HEK293 (cell line): Measurements from ENCODE around the gene P2RY2.

Experiments used
- CTCF ChIA-PET: fragments of 350-600 bp; formaldehyde crosslinking; extraction: SDS; loops from one replicate; lab custom pipeline; 2021; ENCODE audit warnings: antibody characterized with exemption; lab: Yijun Ruan, JAX
- POLR2A ChIA-PET: fragments of 300-600 bp; formaldehyde crosslinking; extraction: SDS; loops from one replicate; lab custom pipeline; 2020; ENCODE audit warnings: antibody characterized with exemption, inconsistent platforms; lab: Yijun Ruan, JAX
- H3K27ac ChIP-seq: fragments of 200-500 bp; sonication (Bioruptor generic); 2 replicates; pipeline ENCODE4 v1.5.1; 2014; ENCODE audit warnings: low read depth, low read length, control low read depth, inconsistent platforms; ENCODE audit errors: extremely low read depth
- H3K36me3 ChIP-seq, 2 experiments: fragments of 200-500 bp in 1 of 2; sonication (Bioruptor generic) in 1 of 2; 1 replicate in 1 of 2; 2 replicates in 1 of 2; pipeline ENCODE4 v1.5.1; 2014 to 2017; ENCODE audit warnings: inconsistent platforms in 2 of 2, low read length in 2 of 2; ENCODE audit not compliant: control insufficient read depth in 2 of 2, insufficient read depth in 1 of 2
- H3K4me1 ChIP-seq: fragments of 200-500 bp; sonication (Bioruptor generic); 2 replicates; pipeline ENCODE4 v1.5.1; 2014; ENCODE audit warnings: mild to moderate bottlenecking, low read length, inconsistent platforms; ENCODE audit not compliant: control insufficient read depth, insufficient read depth
- H3K4me3 ChIP-seq: 2 replicates; pipeline ENCODE4 v1.5.1; 2011; ENCODE audit warnings: low read depth, mild to moderate bottlenecking, control low read depth, low read length, moderate library complexity
- H3K9me3 ChIP-seq: fragments of 200-500 bp; sonication (Bioruptor generic); 2 replicates; pipeline ENCODE4 v1.5.1; 2014; ENCODE audit warnings: low read depth, low read length, inconsistent platforms; ENCODE audit not compliant: control insufficient read depth, insufficient read depth
- EGR2 ChIP-seq: fragments of 450-650 bp; formaldehyde crosslinking; IDR thresholded peaks from 2 replicates; pipeline ENCODE4 v1.5.1; 2016; ENCODE audit warnings: low read depth, missing biosample characterization, missing genetic modification characterization
- KLF9 ChIP-seq: fragments of 450-650 bp; formaldehyde crosslinking; IDR thresholded peaks from 2 replicates; pipeline ENCODE4 v1.5.1; 2016; ENCODE audit warnings: missing biosample characterization, missing genetic modification characterization, low read depth
- SP7 ChIP-seq: fragments of 450-650 bp; formaldehyde crosslinking; IDR thresholded peaks from 2 replicates; pipeline ENCODE4 v1.5.1; 2016; ENCODE audit warnings: missing biosample characterization, missing genetic modification characterization
- ZBTB17 ChIP-seq: fragments of 450-650 bp; formaldehyde crosslinking; IDR thresholded peaks from 2 replicates; pipeline ENCODE4 v1.5.1; 2016; ENCODE audit warnings: missing biosample characterization, missing genetic modification characterization
- ZBTB7A ChIP-seq: fragments of 450-650 bp; formaldehyde crosslinking; IDR thresholded peaks from 2 replicates; pipeline ENCODE4 v1.5.1; 2016; ENCODE audit warnings: low read depth, missing biosample characterization, missing genetic modification characterization
- ZFHX2 ChIP-seq: fragments of 450-650 bp; formaldehyde crosslinking; conservative IDR thresholded peaks from 2 replicates; pipeline ENCODE4 v1.5.1; 2016; ENCODE audit warnings: missing biosample characterization, missing genetic modification characterization
- ZNF114 ChIP-seq: fragments of 450-650 bp; formaldehyde crosslinking; IDR thresholded peaks from 2 replicates; pipeline ENCODE4 v1.5.0; 2017; ENCODE audit warnings: missing biosample characterization, missing genetic modification characterization
- ZNF16 ChIP-seq: fragments of 450-650 bp; formaldehyde crosslinking; IDR thresholded peaks from 2 replicates; pipeline ENCODE4 v1.5.1; 2016; ENCODE audit warnings: low read depth, missing biosample characterization, missing genetic modification characterization
- ZNF221 ChIP-seq: fragments of 450-650 bp; formaldehyde crosslinking; IDR thresholded peaks from 2 replicates; pipeline ENCODE4 v1.5.1; 2017; ENCODE audit warnings: missing biosample characterization, missing genetic modification characterization, borderline replicate concordance
- ZNF341 ChIP-seq: fragments of 450-650 bp; formaldehyde crosslinking; IDR thresholded peaks from 2 replicates; pipeline ENCODE4; 2016; ENCODE audit warnings: low read depth, missing biosample characterization, missing genetic modification characterization
- ZNF37A ChIP-seq: fragments of 450-650 bp; IDR thresholded peaks from 2 replicates; pipeline ENCODE4 v1.5.1; 2018; ENCODE audit warnings: missing biosample characterization, missing genetic modification characterization
- ZNF391 ChIP-seq: fragments of 450-650 bp; formaldehyde crosslinking; IDR thresholded peaks from 2 replicates; pipeline ENCODE4 v1.5.1; 2016; ENCODE audit warnings: low read depth, missing biosample characterization, missing genetic modification characterization, borderline replicate concordance
- ZNF433 ChIP-seq: fragments of 450-650 bp; formaldehyde crosslinking; IDR thresholded peaks from 2 replicates; pipeline ENCODE4 v1.5.1; 2016; ENCODE audit warnings: missing biosample characterization, missing genetic modification characterization, low read depth
- ZNF549 ChIP-seq: fragments of 450-650 bp; IDR thresholded peaks from 2 replicates; pipeline ENCODE4 v1.5.1; 2018; ENCODE audit warnings: missing biosample characterization, missing genetic modification characterization, mild to moderate bottlenecking, inconsistent platforms, moderate library complexity
- ZNF555 ChIP-seq: fragments of 450-650 bp; formaldehyde crosslinking; conservative IDR thresholded peaks from 2 replicates; pipeline ENCODE4 v1.5.1; 2017; ENCODE audit warnings: missing biosample characterization, mild to moderate bottlenecking, missing genetic modification characterization, inconsistent platforms
- ZNF558 ChIP-seq: fragments of 450-650 bp; formaldehyde crosslinking; IDR thresholded peaks from 2 replicates; pipeline ENCODE4 v1.5.1; 2016; ENCODE audit warnings: missing biosample characterization, missing genetic modification characterization
- ZNF560 ChIP-seq: fragments of 450-650 bp; formaldehyde crosslinking; IDR thresholded peaks from 2 replicates; pipeline ENCODE4 v1.5.1; 2017; ENCODE audit warnings: missing biosample characterization, missing genetic modification characterization, borderline replicate concordance
- ZNF621 ChIP-seq: fragments of 450-650 bp; formaldehyde crosslinking; IDR thresholded peaks from 2 replicates; pipeline ENCODE4 v1.5.1; 2017; ENCODE audit warnings: missing biosample characterization, missing genetic modification characterization
- ZNF658 ChIP-seq: fragments of 450-650 bp; formaldehyde crosslinking; IDR thresholded peaks from 2 replicates; pipeline ENCODE4; 2016; ENCODE audit warnings: missing biosample characterization, missing genetic modification characterization
- ZNF664 ChIP-seq: fragments of 450-650 bp; formaldehyde crosslinking; IDR thresholded peaks from 2 replicates; pipeline ENCODE4 v1.5.1; 2016; ENCODE audit warnings: missing biosample characterization, missing genetic modification characterization
- ZNF777 ChIP-seq: fragments of 450-650 bp; formaldehyde crosslinking; IDR thresholded peaks from 2 replicates; pipeline ENCODE4 v1.5.1; 2017; ENCODE audit warnings: missing biosample characterization, missing genetic modification characterization, borderline replicate concordance
- ZNF837 ChIP-seq: fragments of 450-650 bp; formaldehyde crosslinking; IDR thresholded peaks from 2 replicates; pipeline ENCODE4 v1.5.1; 2016; ENCODE audit warnings: missing biosample characterization, missing genetic modification characterization
- TF ChIP-seq, protein P1 (sequence below): fragments of 450-650 bp; formaldehyde crosslinking; IDR thresholded peaks from 2 replicates; pipeline ENCODE4 v1.5.1; 2016; ENCODE audit warnings: missing biosample characterization, missing genetic modification characterization
- TF ChIP-seq, protein P2 (sequence below): fragments of 450-650 bp; formaldehyde crosslinking; IDR thresholded peaks from 2 replicates; pipeline ENCODE4 v1.5.1; 2016; ENCODE audit warnings: missing biosample characterization, missing genetic modification characterization
- TF ChIP-seq, protein P3 (sequence below): fragments of 450-650 bp; IDR thresholded peaks from 2 replicates; pipeline ENCODE4 v1.5.1; 2018; ENCODE audit warnings: missing biosample characterization, missing genetic modification characterization

The P2RY2 gene

DNA sequence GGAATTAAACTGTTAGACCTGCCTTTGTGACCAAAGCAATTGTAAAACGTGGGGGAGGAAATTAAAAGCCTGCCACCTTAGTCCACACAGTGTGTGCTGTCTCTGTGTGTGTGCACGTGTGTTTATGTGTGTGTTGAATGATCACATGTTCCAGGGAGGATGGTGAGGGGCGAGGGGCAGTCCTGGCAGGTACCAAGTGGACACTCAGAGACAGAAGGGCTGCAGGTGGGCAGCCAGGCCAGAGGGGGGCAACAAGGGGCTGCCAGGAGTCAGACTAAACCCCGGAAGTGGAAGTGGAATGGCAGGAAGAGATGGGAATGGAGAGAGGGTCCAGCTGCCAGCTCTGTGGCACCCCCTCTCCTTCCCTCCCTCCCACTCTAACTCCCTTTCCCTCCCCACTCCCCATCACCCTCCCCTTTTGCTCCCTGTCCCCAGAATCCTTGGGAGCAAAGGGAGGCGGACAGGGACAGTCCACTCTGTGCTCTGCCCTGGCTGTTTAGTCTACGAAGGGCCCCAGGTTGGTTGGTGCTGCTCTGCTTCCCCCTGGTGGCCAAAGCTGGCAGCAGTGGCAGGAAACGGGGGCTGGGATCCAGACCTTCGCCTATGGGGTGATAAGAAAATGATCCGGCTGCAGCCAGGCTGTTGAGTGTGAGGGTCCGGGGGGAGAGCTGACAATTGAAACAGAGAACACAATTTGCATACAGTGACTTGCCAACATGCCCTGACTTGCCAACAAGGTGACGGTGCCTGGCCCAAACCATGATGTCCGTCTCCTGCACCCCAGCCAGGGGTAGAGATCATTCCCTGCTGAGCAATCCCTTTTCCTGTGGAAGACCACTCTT lies 24.4 kb downstream of the P2RY2 start (continued):
- TF ChIP-seq ZNF555 = no peak
- peak; percentile 83 for TF ChIP-seq ZBTB17
- TF ChIP-seq ZNF391 = no peak
- TF ChIP-seq ZNF777 = 0 out of 2 replicates have a peak, but pooled peaks have one; percentile 14
- no peak for TF ChIP-seq ZNF221 (tag by site-specific recombination)
- TF ChIP-seq ZNF664 (tag by site-specific recombination) = no peak
- no peak for TF ChIP-seq ZNF37A (tag by site-specific recombination)
- no peak for TF ChIP-seq ZNF837 (tag by site-specific recombination)
- TF ChIP-seq ZNF658 (tag by site-specific recombination) = no peak
- TF ChIP-seq, protein P1, sequence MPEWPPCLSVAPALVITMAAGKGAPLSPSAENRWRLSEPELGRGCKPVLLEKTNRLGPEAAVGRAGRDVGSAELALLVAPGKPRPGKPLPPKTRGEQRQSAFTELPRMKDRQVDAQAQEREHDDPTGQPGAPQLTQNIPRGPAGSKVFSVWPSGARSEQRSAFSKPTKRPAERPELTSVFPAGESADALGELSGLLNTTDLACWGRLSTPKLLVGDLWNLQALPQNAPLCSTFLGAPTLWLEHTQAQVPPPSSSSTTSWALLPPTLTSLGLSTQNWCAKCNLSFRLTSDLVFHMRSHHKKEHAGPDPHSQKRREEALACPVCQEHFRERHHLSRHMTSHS (tag by site-specific recombination) = no peak
- no peak for TF ChIP-seq ZNF114 (tag by site-specific recombination)
- TF ChIP-seq ZNF433 = no peak

DNA sequence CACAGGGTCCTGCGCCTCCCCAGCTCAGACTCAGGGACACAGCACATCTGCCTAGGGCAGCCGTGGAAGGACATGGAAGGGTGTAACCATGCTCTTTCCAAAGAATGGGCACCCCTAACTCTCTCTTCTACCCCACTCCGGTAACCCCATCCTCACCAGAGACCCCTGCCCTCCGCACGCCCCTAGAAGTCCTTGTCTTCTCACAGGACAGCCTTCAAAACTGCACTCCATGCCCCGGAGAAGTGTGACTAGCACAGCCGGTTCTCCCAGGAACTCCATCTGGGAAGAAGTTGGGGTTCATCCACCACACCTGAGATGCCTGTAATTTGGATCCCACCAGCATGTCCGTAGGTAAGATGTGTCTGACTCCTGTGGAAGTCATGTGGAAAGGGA lies 25.0 kb downstream of the P2RY2 start:
- no peaks in the 10 kb centered on the region for H3K9me3 ChIP-seq
- ChIA-PET CTCF (interaction anchor here (0.6 to 2.6 kb wide), 16 partner anchors 10 to 467 kb away, joined by 3 to 14 read pairs (median 4); no protein-coding TSS in a partner anchor), POLR2A (interaction anchor here (0.5 kb wide), 1 partner anchor 190 kb away, joined by 3 read pairs; no protein-coding TSS in a partner anchor)
- no peaks in the 10 kb centered on the region for H3K36me3 ChIP-seq
- no peaks in the 10 kb centered on the region for H3K4me1 ChIP-seq
- no peak overlapping the region; the same call in 1 of the 2 replicates for H3K27ac ChIP-seq
- no peak overlapping the region for H3K4me3 ChIP-seq
- no peak for TF ChIP-seq KLF9 (tag by site-specific recombination)
- no peak for TF ChIP-seq ZNF549 (tag by site-specific recombination)
- TF ChIP-seq, protein P2, sequence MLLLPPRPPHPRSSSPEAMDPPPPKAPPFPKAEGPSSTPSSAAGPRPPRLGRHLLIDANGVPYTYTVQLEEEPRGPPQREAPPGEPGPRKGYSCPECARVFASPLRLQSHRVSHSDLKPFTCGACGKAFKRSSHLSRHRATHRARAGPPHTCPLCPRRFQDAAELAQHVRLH = no peak
- no peak for TF ChIP-seq ZNF558 (tag by site-specific recombination)
- TF ChIP-seq ZNF658 (tag by site-specific recombination) = no peak
- TF ChIP-seq ZNF621 = no peak
- TF ChIP-seq ZBTB7A (tag by site-specific recombination) = no peak
- no peak for TF ChIP-seq ZNF560 (tag by site-specific recombination)
- TF ChIP-seq ZNF16 (tag by site-specific recombination) = no peak
- TF ChIP-seq, protein P3, sequence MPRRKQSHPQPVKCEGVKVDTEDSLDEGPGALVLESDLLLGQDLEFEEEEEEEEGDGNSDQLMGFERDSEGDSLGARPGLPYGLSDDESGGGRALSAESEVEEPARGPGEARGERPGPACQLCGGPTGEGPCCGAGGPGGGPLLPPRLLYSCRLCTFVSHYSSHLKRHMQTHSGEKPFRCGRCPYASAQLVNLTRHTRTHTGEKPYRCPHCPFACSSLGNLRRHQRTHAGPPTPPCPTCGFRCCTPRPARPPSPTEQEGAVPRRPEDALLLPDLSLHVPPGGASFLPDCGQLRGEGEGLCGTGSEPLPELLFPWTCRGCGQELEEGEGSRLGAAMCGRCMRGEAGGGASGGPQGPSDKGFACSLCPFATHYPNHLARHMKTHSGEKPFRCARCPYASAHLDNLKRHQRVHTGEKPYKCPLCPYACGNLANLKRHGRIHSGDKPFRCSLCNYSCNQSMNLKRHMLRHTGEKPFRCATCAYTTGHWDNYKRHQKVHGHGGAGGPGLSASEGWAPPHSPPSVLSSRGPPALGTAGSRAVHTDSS (tag by site-specific recombination) = no peak

DNA sequence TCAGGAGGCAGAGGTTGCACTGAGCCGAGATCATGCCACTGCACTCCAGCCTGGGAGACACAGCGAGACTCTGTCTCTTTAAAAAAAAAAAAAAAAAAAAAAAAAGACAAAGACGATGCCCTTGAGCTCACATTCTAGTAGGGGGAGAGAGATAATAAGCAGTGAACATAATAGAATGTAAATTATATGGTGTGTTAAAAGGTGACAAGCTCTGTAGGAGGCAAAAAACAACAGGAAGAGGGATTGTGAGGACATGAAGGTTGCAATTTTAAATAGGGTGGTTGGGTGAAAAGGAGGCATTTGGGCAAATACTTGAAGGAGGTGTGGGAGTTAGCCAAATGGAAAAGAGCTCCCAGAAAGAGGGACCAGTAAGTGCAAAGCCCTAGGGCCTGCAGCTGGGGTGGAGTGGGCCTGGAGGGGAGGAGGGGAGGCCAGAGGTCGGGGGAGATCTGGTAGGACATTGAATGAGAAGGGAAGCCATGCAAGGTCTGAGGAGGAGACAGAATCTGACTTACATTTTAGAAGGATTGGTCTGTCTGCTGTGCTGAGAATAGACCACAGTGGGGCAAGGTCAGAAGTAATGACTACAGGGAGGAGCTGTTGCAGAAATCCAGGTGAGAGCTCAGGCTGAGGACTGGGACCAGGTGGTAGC lies 26.6 kb downstream of the P2RY2 start:
- no peaks in the 10 kb centered on the region for H3K4me1 ChIP-seq
- peak; percentile 50 for TF ChIP-seq ZFHX2 (tag by site-specific recombination)
- TF ChIP-seq SP7 (tag by site-specific recombination) = peak; percentile 84
- peak; percentile 63 for TF ChIP-seq EGR2 (tag by site-specific recombination)
- no peak for TF ChIP-seq ZNF341 (tag by site-specific recombination)
- no peak overlapping the region for H3K4me3 ChIP-seq
- H3K9me3 ChIP-seq = no peaks in the 10 kb centered on the region
- H3K27ac ChIP-seq = no peak overlapping the region
- CTCF ChIA-PET = interaction anchor here (0.6 to 3.0 kb wide), 10 partner anchors 8 to 452 kb away, joined by 3 to 20 read pairs (median 4); no protein-coding TSS in a partner anchor
- H3K36me3 ChIP-seq = no peaks in the 10 kb centered on the region
- POLR2A ChIA-PET = interaction anchor here (0.8 kb wide), 1 partner anchor 63 kb away, joined by 4 read pairs; the partner anchor contains the start of gene ARHGEF17
